ENCODE data around the gene MYO1H. TPM values are rescaled to one million over a fixed set of nuclear protein-coding genes. Genes with fewer than 3 reads are reported as not detected.

Gene MYO1H
- total RNA-seq, 1 experiment from 2014 or later: 0.26 TPM

DNA sequence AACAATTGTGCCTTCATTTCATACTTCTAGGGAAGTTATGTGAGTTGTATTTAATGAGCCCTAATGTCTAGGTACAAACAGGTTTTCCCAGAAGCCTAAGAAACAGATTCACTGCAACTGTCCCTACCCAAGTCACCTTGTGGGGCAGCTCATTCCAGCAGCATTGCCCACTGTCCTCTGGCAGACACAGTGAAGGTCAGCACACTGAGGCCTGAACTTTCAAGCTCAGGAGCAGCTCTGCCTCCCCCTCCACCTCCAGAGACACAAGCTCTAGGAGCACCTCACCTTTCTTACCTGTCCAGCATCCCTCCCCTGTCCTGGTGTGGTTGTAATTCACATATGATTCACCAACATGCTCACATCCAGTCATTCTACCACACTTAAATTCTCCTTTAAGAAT is 145.4 kb downstream of the MYO1H start:
- Histone ChIP-seq H3K4ac (ENCODE audit: low read depth, low read length) (no peak overlapping the region), H3K4me2 (ENCODE audit: insufficient read depth, insufficient read length, low read length) (no peak overlapping the region), H2BK5ac (ENCODE audit: insufficient read length, low read length) (no peak overlapping the region), H3K4me1 (ENCODE audit: insufficient read depth, low read length) (no peaks in the 10 kb centered on the region), H2AFZ (ENCODE audit: low read length) (no peak overlapping the region), H3T11ph (ENCODE audit: low read length) (no peak overlapping the region), H2BK20ac (ENCODE audit: low read depth, low read length, poor library complexity, severe bottlenecking) (no peak overlapping the region), H3K79me1 (ENCODE audit: insufficient read depth, low read depth, low read length, poor library complexity, severe bottlenecking) (no peaks in the 10 kb centered on the region), H3K56ac (ENCODE audit: insufficient read length, low read depth, low read length) (no peak overlapping the region), H3K27ac (ENCODE audit: insufficient read length, low read depth, low read length) (no peak overlapping the region), H3K27me3 (ENCODE audit: insufficient read depth, low read length) (no peaks in the 10 kb centered on the region), H4K8ac (replicated peaks; ENCODE audit: insufficient read length, low read depth, low read length) (no peak overlapping the region), H3K14ac (ENCODE audit: insufficient read depth, low read length) (no peak overlapping the region), H3K79me2 (ENCODE audit: insufficient read depth, low read length) (no peaks in the 10 kb centered on the region), H4K5ac (ENCODE audit: insufficient read length, low read depth, low read length) (no peak overlapping the region), H2BK120ac (ENCODE audit: low read depth, low read length, poor library complexity, severe bottlenecking) (no peak overlapping the region), H3K23ac (ENCODE audit: insufficient read length, low read depth, low read length) (no peak overlapping the region), H3K9me3 (ENCODE audit: control insufficient read depth, low read depth, low read length) (no peaks in the 10 kb centered on the region), H3K18ac (ENCODE audit: insufficient read length, low read depth, low read length) (no peak overlapping the region), H4K91ac (ENCODE audit: insufficient read length, low read depth, low read length) (no peak overlapping the region), H2BK12ac (ENCODE audit: insufficient read length, low read depth, low read length) (no peak overlapping the region), H2BK15ac (ENCODE audit: low read depth, low read length) (no peak overlapping the region), H3K23me2 (ENCODE audit: insufficient read length, low read depth, low read length, poor library complexity, severe bottlenecking) (no peaks in the 10 kb centered on the region), H4K20me1 (ENCODE audit: control insufficient read depth, insufficient read depth, insufficient read length) (no peaks in the 10 kb centered on the region), H3K9ac (ENCODE audit: extremely low read depth, insufficient read length, low read length) (no peak overlapping the region), H2AK5ac (ENCODE audit: insufficient read length, low read length) (no peak overlapping the region)
- H3K4me3 Mint-ChIP-seq: no peak overlapping the region
- H3K9me3 Mint-ChIP-seq: peaks cover 7% of the 10 kb centered on the region in 2 experiments
- TF ChIP-seq, protein P1, sequence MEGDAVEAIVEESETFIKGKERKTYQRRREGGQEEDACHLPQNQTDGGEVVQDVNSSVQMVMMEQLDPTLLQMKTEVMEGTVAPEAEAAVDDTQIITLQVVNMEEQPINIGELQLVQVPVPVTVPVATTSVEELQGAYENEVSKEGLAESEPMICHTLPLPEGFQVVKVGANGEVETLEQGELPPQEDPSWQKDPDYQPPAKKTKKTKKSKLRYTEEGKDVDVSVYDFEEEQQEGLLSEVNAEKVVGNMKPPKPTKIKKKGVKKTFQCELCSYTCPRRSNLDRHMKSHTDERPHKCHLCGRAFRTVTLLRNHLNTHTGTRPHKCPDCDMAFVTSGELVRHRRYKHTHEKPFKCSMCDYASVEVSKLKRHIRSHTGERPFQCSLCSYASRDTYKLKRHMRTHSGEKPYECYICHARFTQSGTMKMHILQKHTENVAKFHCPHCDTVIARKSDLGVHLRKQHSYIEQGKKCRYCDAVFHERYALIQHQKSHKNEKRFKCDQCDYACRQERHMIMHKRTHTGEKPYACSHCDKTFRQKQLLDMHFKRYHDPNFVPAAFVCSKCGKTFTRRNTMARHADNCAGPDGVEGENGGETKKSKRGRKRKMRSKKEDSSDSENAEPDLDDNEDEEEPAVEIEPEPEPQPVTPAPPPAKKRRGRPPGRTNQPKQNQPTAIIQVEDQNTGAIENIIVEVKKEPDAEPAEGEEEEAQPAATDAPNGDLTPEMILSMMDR (conservative IDR thresholded peaks at IDR 0.05): no peak
- no peak for DNase-seq
- no peak overlapping the region for H3K27ac Mint-ChIP-seq
- peaks cover 30 to 67% (median 62%) of the 10 kb centered on the region in 3 experiments for H3K36me3 Mint-ChIP-seq (ENCODE audit: insufficient read depth in 1 of 3, low read depth in 3 of 3)
- no peaks in the 10 kb centered on the region for H3K27me3 Mint-ChIP-seq (ENCODE audit: low read depth)
- H3K4me1 Mint-ChIP-seq: peaks cover 0 to 5% of the 10 kb centered on the region in 2 experiments; a peak in 1 of 4 replicates

All from H9 (cell line).